HG03354 (cell line): ENCODE data around the gene TSEN2.
A peak's percentile ranks its signal among the peaks of the same experiment; 100 is the strongest.
"Not testable (repeated sequence)": the region's sequence is repeated elsewhere in the genome, so short reads cannot be mapped to it uniquely, and the experiment has no call there.

Experiments
- ATAC-seq: cut with Tn5 transposase; IDR thresholded peaks from one replicate; pipeline ENCODE4 v1.9.1; 2021; ENCODE audit warnings: mild to moderate bottlenecking; ENCODE audit not compliant: unreplicated experiment, poor library complexity, severe bottlenecking

Gene TSEN2

DNA sequence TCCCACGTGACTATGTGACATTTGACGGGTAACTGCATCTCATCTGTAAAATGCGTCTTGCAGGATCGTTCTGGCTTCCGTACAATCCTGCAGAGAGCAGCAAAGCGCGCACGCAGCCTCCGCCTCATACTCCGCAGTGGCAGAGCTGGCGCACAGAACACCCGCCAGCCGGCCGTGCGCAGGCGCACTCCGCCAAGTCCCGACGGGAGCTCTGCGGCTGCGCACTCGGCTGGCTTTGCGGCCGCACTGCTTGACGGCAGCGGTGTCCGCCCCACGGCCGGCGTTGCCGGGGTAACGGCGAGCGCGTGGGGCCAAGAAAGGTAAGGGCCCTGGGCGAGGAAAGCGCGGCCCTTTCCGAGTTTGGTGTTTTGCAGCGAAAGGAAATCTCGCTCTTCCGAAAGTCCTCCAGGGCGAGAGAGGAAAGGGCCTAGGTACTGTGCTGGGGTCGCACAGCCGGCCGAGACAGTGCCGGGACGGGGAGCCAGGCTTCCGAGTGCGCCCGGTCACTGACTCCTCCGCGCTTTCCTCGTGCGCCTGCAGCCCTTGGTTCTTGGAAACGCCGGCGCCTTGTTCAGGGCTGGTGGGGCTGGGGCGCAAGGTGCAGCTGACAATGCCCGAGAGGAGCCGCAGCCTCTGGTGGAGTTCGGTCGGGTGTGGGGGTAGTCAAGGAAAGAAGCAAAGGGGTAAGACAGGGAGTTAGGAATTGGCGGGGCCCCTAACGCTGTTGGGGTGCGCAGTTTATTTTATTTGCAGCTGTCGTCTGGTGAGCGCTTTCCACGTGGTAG lies at the start of gene TSEN2:
TSS of gene TSEN2 (plus strand) at position 283 of the 785 bp plus-strand sequence. CDS start 5,321 bp downstream, outside the sequence.
- peak; percentile 93 for ATAC-seq

GRCh38 chr3:12436514-12437220 lies 47.6 kb upstream of the TSEN2 start:
- no peak for ATAC-seq

DNA sequence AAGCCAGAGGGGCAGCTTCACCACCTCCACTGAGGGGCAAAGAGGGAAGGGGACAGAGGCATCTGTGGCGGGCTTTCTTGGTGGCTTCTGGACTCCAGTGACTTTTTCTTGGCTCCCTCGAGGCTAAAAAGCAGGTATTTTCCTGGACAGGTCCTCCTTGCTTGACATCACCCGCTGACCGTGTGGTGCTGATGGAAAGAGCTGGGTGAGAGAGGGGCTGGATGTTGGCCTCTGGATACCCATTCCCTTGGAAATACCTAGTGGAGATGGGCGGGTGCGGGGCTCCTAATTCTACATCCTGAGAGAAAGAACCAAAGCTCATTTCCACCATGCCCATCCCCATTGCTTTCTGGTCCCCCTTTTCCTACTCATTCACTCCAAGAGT lies 47.1 kb upstream of the TSEN2 start:
- no peak for ATAC-seq

GRCh38 chr3:12437861-12438260 lies 46.4 kb upstream of the TSEN2 start:
- ATAC-seq, result no peak

GRCh38 chr3:12438318-12438717 lies 46.0 kb upstream of the TSEN2 start:
- no peak for ATAC-seq

DNA sequence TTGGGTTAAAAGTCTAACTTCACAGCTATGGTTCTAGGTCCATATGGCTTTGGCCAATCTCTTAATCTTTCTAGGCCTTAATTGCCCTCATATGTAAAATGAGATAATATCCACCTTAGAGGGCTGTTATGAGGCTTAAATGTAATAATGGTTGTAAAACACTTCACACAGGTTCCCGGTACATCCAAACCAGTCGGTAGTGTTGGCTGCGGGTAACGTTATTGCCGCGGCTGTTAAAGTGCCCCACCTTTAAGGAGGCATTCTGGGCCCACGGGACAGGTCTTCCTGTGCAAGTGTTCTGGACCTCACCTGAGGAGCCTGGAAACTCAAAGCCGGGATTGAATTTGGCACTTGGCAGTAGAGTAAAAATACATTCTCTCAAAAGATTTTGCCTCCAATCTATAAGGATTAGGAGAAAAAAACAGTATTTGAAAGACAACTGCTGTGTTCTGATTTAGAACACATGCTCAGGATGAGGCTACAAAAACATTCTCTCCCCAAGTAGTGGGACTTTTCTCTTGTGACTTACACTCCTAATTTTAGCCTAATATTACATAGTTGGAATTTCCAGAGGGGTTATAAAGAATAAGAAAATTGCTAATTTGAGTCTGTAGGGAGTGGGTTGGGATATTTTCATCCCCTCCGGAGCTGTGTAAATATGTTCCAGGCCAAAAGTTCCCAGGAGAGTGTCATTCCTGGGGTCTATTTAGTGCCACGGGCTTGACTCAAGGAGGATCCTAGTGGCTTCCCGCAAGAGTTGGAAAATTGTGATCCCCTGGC lies 44.9 kb upstream of the TSEN2 start:
- ATAC-seq, result no peak

- no peak for ATAC-seq
Measured at GRCh38 chr3:12440927-12441714, 43.2 kb upstream of the TSEN2 start.

- no peak for ATAC-seq
Measured at GRCh38 chr3:12442654-12443501, 41.4 kb upstream of the TSEN2 start.

DNA sequence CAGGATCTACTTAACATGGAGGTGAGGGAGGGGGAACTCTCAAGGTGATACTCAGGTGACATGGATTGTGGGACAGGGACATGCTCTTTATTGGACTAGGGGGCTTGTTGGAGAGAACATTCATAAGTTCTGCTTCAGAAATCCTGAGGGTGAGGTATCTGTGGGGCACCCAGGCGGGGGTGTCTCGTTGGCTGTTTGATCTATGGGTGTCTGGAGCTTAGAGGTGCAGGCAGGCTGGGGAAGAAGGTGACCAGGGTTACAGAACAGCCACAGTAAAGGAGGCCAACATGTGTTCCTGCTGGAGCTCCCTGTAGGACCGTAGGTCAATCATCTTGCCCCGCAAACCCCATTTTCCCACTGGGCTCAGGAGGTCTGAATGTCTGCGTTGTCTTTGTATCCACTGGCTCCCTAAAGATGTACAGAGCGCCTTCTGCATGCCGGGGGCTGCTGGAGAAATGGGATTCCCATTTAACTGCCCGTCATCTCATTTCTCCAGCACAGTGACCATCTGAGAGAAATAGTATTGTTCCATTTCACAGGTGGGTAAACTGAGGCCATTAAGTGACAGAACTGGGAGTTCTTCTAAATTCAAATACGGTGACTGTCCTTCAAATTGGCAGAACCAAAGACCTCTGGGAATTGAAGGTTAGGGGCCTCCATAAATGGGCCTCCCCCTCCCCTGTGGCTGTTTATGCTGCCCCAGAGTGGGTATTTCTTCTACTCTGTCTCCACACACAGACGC lies 40.3 kb upstream of the TSEN2 start:
- ATAC-seq, result no peak

- ATAC-seq, result no peak
Measured at GRCh38 chr3:12444582-12445471, 39.5 kb upstream of the TSEN2 start.

DNA sequence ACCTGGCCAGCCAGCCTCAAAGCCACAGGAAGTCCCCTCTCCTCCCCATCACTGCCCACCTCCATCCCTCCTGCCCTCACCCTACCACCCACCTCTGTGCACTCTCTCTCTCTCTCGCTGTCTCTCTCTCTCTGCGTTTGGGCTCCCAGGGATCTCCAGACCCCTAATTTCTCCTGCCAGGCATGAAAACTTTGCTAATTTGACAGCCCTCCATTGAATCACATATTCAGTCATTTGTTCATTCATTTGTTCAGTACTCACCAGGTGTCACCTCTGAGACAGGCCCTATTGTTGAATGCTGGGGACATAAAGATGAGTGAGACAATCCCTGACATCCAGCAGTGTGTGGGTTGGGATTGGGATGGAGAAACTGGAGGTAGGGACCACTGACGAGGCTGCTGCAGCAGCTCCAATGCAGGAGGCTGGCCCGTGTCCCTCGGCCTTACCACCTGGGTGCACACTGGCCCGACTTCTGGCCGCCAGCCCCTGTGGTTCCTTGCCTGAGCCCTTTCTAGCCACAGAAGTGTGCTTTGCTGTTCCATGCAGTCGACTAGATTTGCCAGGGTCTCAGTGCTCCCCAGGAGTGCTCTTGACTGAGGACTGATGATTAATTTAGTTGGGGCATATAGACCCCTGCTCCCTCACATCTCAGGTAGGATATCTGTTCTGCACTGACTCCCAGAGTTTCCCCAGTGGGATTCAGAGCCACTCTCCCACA lies 38.6 kb upstream of the TSEN2 start:
- ATAC-seq, result no peak

- no peak for ATAC-seq
Measured at GRCh38 chr3:12446298-12446697, 38.0 kb upstream of the TSEN2 start.

DNA sequence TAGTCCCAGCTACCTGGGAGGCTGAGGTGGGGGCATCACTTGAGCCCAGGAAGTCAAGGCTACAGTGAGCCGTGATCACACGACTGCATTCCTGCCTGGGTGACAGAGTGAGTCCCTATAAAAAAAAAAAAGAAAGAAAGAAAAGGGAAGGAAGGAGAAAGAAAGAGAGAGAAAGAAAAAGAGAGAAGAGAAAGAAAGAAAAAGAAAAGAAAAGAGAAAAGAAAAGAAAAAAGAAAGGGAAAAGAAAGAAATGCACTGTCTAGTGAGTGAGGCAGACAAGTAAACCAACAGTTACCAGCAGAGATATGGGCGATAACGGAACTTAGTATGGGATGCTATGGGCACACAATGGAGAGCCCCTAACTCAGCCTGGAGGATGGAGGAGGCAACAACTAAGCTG lies 37.2 kb upstream of the TSEN2 start:
- ATAC-seq, result no peak

DNA sequence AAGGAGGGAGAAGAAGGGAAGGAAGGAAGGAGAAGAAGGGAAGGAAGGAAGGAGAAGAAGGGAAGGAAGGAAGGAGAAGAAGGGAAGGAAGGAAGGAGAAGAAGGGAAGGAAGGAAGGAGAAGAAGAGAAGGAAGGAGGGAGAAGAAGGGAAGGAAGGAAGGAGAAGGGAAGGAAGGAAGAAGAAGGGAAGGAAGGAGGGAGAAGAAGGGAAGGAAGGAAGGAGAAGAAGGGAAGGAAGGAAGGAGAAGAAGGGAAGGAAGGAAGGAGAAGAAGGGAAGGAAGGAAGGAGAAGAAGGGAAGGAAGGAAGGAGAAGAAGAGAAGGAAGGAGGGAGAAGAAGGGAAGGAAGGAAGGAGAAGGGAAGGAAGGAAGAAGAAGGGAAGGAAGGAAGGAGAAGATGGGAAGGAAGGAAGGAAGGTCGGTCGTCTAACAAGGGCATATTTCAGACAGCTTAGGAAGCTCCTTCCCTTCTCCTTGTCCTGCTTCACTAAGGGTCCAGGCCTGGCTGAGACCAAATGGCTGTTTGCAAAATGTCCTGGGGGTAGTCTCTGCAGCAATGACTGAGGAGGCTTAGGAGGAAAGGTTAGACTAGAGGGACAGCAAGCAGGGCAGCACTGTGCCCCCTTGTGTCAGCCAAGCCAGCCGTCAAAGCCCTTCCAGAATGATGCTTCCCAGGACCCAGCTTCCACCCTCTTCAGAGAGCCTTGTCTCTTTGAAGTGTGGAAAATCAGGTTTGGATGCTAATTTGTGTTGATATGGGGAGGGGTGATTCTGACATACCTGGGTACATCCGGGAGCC lies 35.7 kb upstream of the TSEN2 start:
- ATAC-seq, result not testable (repeated sequence)

DNA sequence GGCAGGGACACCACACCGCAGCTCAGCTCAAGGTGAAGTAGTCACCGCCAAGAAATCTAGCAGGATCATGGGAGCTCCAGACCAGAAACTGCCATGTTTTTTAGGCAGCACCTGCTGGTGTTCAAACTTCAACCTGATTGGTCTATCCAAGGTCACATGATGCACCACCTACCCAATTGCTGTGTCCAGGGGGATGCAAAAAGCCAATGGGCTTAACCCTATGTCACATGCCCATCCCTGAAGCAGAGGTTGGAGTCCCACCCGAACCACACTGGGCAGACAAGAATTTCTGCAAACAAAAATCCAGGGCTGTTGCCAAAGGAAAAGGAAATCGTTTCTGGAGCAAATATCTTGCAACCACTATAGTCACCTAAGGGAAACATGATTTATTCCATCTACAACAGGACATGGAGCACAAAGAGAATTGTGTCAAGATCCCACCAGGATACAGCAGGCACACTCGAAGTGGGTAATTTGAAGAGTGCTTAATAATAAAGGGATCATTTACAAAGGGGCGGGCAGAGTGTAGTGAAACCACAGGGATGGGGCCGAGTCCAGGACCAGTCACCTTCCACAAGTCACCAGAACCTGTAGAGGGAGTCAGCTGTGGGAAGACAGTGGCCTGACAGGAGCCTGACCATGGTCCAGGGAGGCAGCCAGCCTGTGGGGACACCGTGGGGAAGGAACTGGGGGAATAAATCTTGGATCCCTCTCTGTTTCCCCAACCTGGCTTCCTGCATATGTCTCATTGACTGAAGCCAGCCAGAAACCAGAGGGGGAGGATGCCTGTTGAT lies 34.2 kb upstream of the TSEN2 start:
- no peak for ATAC-seq
